Vagina (tissue), 2 donors: ENCODE data around the gene LTBP2.

ENCODE experiments used
- POLR2A ChIP-seq, 2 donors: fragments of 450-650 bp; IDR thresholded peaks; one replicate each; pipeline ENCODE4 v1.6.1; 2017; ENCODE audit warnings: antibody characterized with exemption in 2 of 2, mild to moderate bottlenecking in 2 of 2, moderate library complexity in 2 of 2
- POLR2AphosphoS5 ChIP-seq, 2 donors: sonication (generic); formaldehyde crosslinking; IDR thresholded peaks; one replicate each; pipeline ENCODE4 v1.9.0; 2017; ENCODE audit warnings: antibody characterized with exemption in 2 of 2, mild to moderate bottlenecking in 2 of 2, low read depth in 1 of 2; ENCODE audit not compliant: insufficient read depth in 1 of 2
- TF ChIP-seq, protein P1 (sequence below), 3 experiments: fragments of 450-650 bp in 2 of 3; fragments of 200-600 bp in 1 of 3; sonication (generic) in 1 of 3; IDR thresholded peaks; one replicate each; pipeline ENCODE4 v1.5.1; 2017 to 2019; ENCODE audit warnings: antibody characterized with exemption in 3 of 3, mild to moderate bottlenecking in 2 of 3, moderate library complexity in 2 of 3

DNA sequence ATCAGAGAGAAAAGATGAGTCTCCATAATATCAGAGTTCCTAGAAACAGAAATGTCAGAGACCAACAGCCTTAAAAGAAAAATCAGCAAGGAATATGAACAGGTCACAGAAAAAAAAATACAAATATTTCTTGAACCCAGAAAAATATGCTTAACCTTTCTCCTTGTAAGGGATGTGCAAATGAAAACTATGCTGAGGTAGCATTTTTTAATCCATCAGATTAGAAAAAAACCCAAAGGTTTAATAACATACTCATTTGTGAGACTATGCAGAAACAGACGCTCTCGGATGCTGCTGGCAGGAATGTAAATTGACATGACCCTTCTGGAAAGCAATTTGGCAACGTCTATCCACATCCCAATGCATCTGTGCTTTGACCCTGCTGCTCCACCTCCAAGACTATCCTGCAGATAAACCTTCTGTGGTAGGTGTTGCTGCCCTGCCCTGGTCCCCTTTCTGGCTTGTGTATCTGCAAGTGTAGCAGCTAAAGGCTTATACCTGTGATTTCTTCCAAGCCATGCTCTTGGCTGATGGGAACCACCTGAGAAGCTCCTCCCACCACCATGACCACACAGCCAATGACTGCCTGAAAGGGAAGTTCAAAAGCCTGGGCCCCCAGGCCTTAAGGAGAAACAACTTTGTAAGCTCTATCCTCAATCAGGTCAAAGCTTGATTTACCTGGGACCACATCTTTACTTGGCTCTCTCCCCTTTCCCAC is 49.4 kb downstream of the LTBP2 start:
- TF ChIP-seq, protein P1, sequence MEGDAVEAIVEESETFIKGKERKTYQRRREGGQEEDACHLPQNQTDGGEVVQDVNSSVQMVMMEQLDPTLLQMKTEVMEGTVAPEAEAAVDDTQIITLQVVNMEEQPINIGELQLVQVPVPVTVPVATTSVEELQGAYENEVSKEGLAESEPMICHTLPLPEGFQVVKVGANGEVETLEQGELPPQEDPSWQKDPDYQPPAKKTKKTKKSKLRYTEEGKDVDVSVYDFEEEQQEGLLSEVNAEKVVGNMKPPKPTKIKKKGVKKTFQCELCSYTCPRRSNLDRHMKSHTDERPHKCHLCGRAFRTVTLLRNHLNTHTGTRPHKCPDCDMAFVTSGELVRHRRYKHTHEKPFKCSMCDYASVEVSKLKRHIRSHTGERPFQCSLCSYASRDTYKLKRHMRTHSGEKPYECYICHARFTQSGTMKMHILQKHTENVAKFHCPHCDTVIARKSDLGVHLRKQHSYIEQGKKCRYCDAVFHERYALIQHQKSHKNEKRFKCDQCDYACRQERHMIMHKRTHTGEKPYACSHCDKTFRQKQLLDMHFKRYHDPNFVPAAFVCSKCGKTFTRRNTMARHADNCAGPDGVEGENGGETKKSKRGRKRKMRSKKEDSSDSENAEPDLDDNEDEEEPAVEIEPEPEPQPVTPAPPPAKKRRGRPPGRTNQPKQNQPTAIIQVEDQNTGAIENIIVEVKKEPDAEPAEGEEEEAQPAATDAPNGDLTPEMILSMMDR (IDR thresholded peaks at IDR 0.05): no peak
- TF ChIP-seq POLR2A (IDR thresholded peaks at IDR 0.05) (no peak), POLR2AphosphoS5 (IDR thresholded peaks at IDR 0.05; ENCODE audit: insufficient read depth in 1 of 2, low read depth in 1 of 2) (no peak)
